Lower leg skin (tissue), 3 donors: ENCODE measurements around the gene WWOX.

Experiments used
- POLR2A ChIP-seq, 2 donors: fragments of 450-650 bp; IDR thresholded peaks; one replicate each; pipeline ENCODE4 v1.6.1; 2016 to 2017; ENCODE audit warnings: antibody characterized with exemption in 2 of 2, mild to moderate bottlenecking in 1 of 2, moderate library complexity in 1 of 2
- TF ChIP-seq, protein P1 (sequence below), 3 donors: fragments of 450-650 bp; IDR thresholded peaks; one replicate each; pipeline ENCODE4 v1.5.1; 2016; ENCODE audit warnings: antibody characterized with exemption in 3 of 3, mild to moderate bottlenecking in 3 of 3, moderate library complexity in 2 of 3

DNA sequence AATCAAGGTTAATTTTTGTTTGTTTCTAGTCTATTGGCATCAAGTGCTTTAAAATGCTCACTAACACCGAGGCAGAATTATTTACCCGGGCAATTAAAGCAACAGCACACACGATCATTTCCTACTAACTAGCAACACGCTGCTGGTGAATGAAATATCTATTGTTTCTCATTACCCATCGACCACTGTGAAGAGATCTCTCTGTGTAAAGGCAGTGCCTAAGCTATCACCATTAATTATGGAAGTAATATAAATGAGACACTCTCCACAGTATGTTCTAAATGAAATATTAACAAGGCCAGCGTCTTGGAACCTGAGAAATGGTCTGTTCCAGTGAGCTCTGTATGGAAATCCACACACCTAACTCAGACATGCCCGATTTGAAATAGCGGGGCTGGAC is 1103.5 kb downstream of the WWOX start:
- TF ChIP-seq, protein P1, sequence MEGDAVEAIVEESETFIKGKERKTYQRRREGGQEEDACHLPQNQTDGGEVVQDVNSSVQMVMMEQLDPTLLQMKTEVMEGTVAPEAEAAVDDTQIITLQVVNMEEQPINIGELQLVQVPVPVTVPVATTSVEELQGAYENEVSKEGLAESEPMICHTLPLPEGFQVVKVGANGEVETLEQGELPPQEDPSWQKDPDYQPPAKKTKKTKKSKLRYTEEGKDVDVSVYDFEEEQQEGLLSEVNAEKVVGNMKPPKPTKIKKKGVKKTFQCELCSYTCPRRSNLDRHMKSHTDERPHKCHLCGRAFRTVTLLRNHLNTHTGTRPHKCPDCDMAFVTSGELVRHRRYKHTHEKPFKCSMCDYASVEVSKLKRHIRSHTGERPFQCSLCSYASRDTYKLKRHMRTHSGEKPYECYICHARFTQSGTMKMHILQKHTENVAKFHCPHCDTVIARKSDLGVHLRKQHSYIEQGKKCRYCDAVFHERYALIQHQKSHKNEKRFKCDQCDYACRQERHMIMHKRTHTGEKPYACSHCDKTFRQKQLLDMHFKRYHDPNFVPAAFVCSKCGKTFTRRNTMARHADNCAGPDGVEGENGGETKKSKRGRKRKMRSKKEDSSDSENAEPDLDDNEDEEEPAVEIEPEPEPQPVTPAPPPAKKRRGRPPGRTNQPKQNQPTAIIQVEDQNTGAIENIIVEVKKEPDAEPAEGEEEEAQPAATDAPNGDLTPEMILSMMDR (IDR thresholded peaks at IDR 0.05), result no peak
- no peak for TF ChIP-seq POLR2A (IDR thresholded peaks at IDR 0.05)
